Fibroblast of lung (primary cell): ENCODE measurements around the gene HTT. TPM values are rescaled to one million over a fixed set of nuclear protein-coding genes. Genes with fewer than 3 reads are reported as not detected.

Source experiments
- DNase-seq, 2 donors: peaks; one replicate each; pipeline versions ENCODE4 v3.0.0 to v3.0.0-alpha.2; 2010; ENCODE audit warnings: low read depth in 2 of 2
- H2AFZ ChIP-seq: 2 replicates; pipeline ENCODE4 v1.5.1; 2012; ENCODE audit warnings: low read length, control low read depth, inconsistent platforms
- H3K27ac ChIP-seq: 2 replicates; pipeline ENCODE4 v1.5.1; 2011; ENCODE audit warnings: low read length, control low read depth; ENCODE audit not compliant: insufficient read depth
- H3K27me3 ChIP-seq: 2 replicates; pipeline ENCODE4 v1.5.1; 2011; ENCODE audit warnings: mild to moderate bottlenecking, low read length; ENCODE audit not compliant: control insufficient read depth, insufficient read depth
- H3K36me3 ChIP-seq: 2 replicates; pipeline ENCODE4 v1.5.1; 2011; ENCODE audit warnings: low read length; ENCODE audit not compliant: control insufficient read depth, insufficient read depth
- H3K4me1 ChIP-seq: 2 replicates; pipeline ENCODE4 v1.5.1; 2011; ENCODE audit warnings: low read length; ENCODE audit not compliant: control insufficient read depth, insufficient read depth; ENCODE audit errors: extremely low read depth
- H3K4me2 ChIP-seq: 2 replicates; pipeline ENCODE4 v1.5.1; 2011; ENCODE audit warnings: low read length, control low read depth; ENCODE audit not compliant: insufficient read depth; ENCODE audit errors: extremely low read depth
- H3K4me3 ChIP-seq, 4 experiments: fragments of 200-600 bp in 1 of 4; sonication (generic) in 1 of 4; replicated peaks in 1 of 4; 2 replicates each; pipeline ENCODE4 v1.5.1; 2011 to 2016; ENCODE audit warnings: low read length in 4 of 4, low read depth in 3 of 4, mild to moderate bottlenecking in 3 of 4, control low read depth in 2 of 4, inconsistent platforms in 1 of 4, mixed read lengths in 1 of 4; ENCODE audit not compliant: insufficient read depth in 1 of 4; ENCODE audit errors: control extremely low read depth in 1 of 4
- H3K79me2 ChIP-seq: 2 replicates; pipeline ENCODE4 v1.5.1; 2012; ENCODE audit warnings: mild to moderate bottlenecking, low read length, inconsistent platforms; ENCODE audit not compliant: control insufficient read depth, insufficient read depth
- H3K9ac ChIP-seq: 2 replicates; pipeline ENCODE4 v1.5.1; 2011; ENCODE audit warnings: mild to moderate bottlenecking, low read length, control low read depth; ENCODE audit not compliant: insufficient read depth
- H3K9me3 ChIP-seq: 2 replicates; pipeline ENCODE4 v1.5.1; 2012; ENCODE audit warnings: low read depth, low read length; ENCODE audit not compliant: control insufficient read depth, insufficient read depth
- H4K20me1 ChIP-seq: 2 replicates; pipeline ENCODE4 v1.5.1; 2011; ENCODE audit warnings: low read length; ENCODE audit not compliant: control insufficient read depth, insufficient read depth; ENCODE audit errors: extremely low read depth
- CTCF ChIP-seq, 2 donors: IDR thresholded peaks in 1 of 2; conservative IDR thresholded peaks in 1 of 2; 1 replicate in 1 of 2; 2 replicates in 1 of 2; pipeline ENCODE4 v1.5.1; 2011 to 2012; ENCODE audit warnings: low read length in 2 of 2, control low read depth in 1 of 2, inconsistent platforms in 1 of 2, low read depth in 1 of 2, mild to moderate bottlenecking in 1 of 2
- EZH2 ChIP-seq: IDR thresholded peaks from 2 replicates; pipeline ENCODE4 v1.5.1; 2012; ENCODE audit warnings: low read length, control low read depth, mild to moderate bottlenecking; ENCODE audit errors: missing control alignments
- polyA plus RNA-seq, 2 donors: library from polyadenylated mRNA; depleted of rRNA in 1 of 2; stranded (reverse) in 1 of 2; unstranded in 1 of 2; fragments of >200 nt; gene quantifications; 2 replicates each; pipeline ENCODE4 v1.2.1, GENCODE V29; 2011 to 2012; ENCODE audit warnings: missing spikeins in 1 of 2
- total RNA-seq: library from RNA; depleted of rRNA; stranded (reverse); fragments of >200 nt; gene quantifications from 2 replicates; pipeline ENCODE4 v1.2.1, GENCODE V29; 2014

Gene HTT
- total and polyA plus RNA-seq, 2 donors (not counting 1 experiment from before 2014, with no cell fraction given): 13.2 to 41.8 TPM

GRCh38 chr4:3036131-3036952 lies 38.1 kb upstream of the HTT start:
- H3K27me3 ChIP-seq: peaks cover 7% of the 10 kb centered on the region
- no peaks in the 10 kb centered on the region for H3K9me3 ChIP-seq
- no peak overlapping the region for H3K4me3 ChIP-seq

GRCh38 chr4:3037957-3038461 lies 36.5 kb upstream of the HTT start:
- Histone ChIP-seq H3K9ac (no peak overlapping the region), H4K20me1 (no peaks in the 10 kb centered on the region), H3K27ac (no peak overlapping the region), H3K36me3 (no peaks in the 10 kb centered on the region), H2AFZ (peak overlapping the region; percentile 49), H3K4me1 (peaks cover 7% of the 10 kb centered on the region), H3K4me3 (peak overlapping the region in 3 of 4 experiments; percentile 13 to 36 (median 15)), H3K9me3 (no peaks in the 10 kb centered on the region), H3K27me3 (peaks cover 7% of the 10 kb centered on the region), H3K4me2 (peak overlapping the region; percentile 80), H3K79me2 (no peaks in the 10 kb centered on the region)
- TF ChIP-seq EZH2 (no peak), CTCF (conservative IDR thresholded peaks at IDR 0.05 in 1 of 2, IDR thresholded peaks at IDR 0.05 in 1 of 2; ENCODE audit: low read depth in 1 of 2, low read length in 2 of 2) (no peak)
- DNase-seq: no peak

More at GRCh38 chr4:3036131-3036952, 38.1 kb upstream of the HTT start:
- no peak overlapping the region for H3K27ac ChIP-seq
- H4K20me1 ChIP-seq: no peaks in the 10 kb centered on the region
- TF ChIP-seq EZH2 (no peak), CTCF (conservative IDR thresholded peaks at IDR 0.05 in 1 of 2, IDR thresholded peaks at IDR 0.05 in 1 of 2; ENCODE audit: low read depth in 1 of 2, low read length in 2 of 2) (no peak)
- no peak for DNase-seq
- no peaks in the 10 kb centered on the region for H3K36me3 ChIP-seq
- no peak overlapping the region for H2AFZ ChIP-seq
- no peak overlapping the region for H3K4me2 ChIP-seq
- peaks cover 4% of the 10 kb centered on the region for H3K4me1 ChIP-seq
- no peak overlapping the region for H3K9ac ChIP-seq
- no peaks in the 10 kb centered on the region for H3K79me2 ChIP-seq

GRCh38 chr4:3039706-3040366 lies 34.6 kb upstream of the HTT start:
- Histone ChIP-seq H3K27ac (no peak overlapping the region), H2AFZ (no peak overlapping the region), H3K79me2 (no peaks in the 10 kb centered on the region), H3K9me3 (no peaks in the 10 kb centered on the region), H3K4me1 (peaks cover 7% of the 10 kb centered on the region), H3K9ac (no peak overlapping the region), H3K4me3 (no peak overlapping the region), H3K27me3 (peaks cover 4% of the 10 kb centered on the region), H4K20me1 (no peaks in the 10 kb centered on the region), H3K36me3 (no peaks in the 10 kb centered on the region), H3K4me2 (no peak overlapping the region)
- no peak for DNase-seq
- no peak for TF ChIP-seq CTCF (conservative IDR thresholded peaks at IDR 0.05 in 1 of 2, IDR thresholded peaks at IDR 0.05 in 1 of 2; ENCODE audit: low read depth in 1 of 2, low read length in 2 of 2)
- TF ChIP-seq EZH2: no peak
